ENCODE measurements around the gene GTPBP2. TPM values are rescaled to one million over a fixed set of nuclear protein-coding genes. Genes with fewer than 3 reads are reported as not detected.

Gene GTPBP2
- total and polyA plus RNA-seq, 2 of the 13 experiments (the other 11 are each of a cell fraction or from before 2014, with no cell fraction given), result 26.9 to 88.2 TPM

DNA sequence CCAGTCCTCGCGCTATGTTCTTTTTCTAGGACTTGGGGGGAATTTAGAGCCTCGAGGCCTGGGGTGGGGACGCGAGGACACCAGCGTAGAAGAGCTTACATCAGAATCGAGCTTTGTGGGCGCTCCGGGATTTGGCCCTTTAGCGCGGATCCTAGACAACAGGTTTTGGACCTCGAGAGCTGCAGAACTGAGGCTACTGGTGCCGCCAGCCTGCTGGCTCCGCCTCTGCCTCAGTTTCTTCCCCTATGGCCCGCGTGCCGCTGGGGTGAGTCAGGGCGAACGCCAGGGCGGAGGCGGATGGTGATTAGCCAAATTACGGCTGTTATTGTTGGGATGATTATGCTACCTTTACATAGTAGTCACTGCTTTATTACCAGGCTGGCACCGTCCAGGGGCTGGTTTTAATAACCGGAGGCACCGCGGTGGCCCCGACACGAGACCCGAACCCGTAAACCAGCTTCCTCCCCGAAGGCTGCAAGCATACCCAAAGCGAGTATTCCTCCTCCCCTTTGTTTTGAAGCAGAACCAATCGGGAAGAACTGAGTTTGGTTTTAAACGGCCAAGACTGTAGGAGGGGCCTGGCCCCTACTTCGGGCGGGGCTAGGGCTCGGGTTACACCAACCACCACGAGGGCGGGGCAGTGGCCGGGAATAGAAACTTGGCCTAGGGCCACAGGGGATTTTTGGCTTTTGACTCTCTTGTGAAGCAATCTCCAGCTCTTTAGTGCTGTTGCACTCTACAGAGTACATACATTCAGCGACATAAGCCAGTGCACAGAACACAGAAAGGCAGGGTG lies 639 bp upstream of the GTPBP2 start (continued):
- TF ChIP-seq ZBTB7A (CRISPR knock-in tag; IDR thresholded peaks at IDR 0.05) (0 out of 2 replicates have a peak, but pooled peaks have one; percentile 43), KLF9 (CRISPR knock-in tag; IDR thresholded peaks at IDR 0.05; ENCODE audit: low read depth) (peak; percentile 47; the same call in 1 of the 2 replicates), MTF2 (CRISPR knock-in tag; IDR thresholded peaks at IDR 0.05; ENCODE audit: borderline replicate concordance) (no peak), RFX3 (CRISPR knock-in tag; IDR thresholded peaks at IDR 0.05) (no peak; the same call in 1 of the 2 replicates), ELF3 (CRISPR knock-in tag; IDR thresholded peaks at IDR 0.05) (peak; percentile 52)
- TF ChIP-seq, protein P1, sequence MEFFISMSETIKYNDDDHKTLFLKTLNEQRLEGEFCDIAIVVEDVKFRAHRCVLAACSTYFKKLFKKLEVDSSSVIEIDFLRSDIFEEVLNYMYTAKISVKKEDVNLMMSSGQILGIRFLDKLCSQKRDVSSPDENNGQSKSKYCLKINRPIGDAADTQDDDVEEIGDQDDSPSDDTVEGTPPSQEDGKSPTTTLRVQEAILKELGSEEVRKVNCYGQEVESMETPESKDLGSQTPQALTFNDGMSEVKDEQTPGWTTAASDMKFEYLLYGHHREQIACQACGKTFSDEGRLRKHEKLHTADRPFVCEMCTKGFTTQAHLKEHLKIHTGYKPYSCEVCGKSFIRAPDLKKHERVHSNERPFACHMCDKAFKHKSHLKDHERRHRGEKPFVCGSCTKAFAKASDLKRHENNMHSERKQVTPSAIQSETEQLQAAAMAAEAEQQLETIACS (CRISPR knock-in tag; IDR thresholded peaks at IDR 0.05), result no peak; the same call in 1 of the 2 replicates

DNA sequence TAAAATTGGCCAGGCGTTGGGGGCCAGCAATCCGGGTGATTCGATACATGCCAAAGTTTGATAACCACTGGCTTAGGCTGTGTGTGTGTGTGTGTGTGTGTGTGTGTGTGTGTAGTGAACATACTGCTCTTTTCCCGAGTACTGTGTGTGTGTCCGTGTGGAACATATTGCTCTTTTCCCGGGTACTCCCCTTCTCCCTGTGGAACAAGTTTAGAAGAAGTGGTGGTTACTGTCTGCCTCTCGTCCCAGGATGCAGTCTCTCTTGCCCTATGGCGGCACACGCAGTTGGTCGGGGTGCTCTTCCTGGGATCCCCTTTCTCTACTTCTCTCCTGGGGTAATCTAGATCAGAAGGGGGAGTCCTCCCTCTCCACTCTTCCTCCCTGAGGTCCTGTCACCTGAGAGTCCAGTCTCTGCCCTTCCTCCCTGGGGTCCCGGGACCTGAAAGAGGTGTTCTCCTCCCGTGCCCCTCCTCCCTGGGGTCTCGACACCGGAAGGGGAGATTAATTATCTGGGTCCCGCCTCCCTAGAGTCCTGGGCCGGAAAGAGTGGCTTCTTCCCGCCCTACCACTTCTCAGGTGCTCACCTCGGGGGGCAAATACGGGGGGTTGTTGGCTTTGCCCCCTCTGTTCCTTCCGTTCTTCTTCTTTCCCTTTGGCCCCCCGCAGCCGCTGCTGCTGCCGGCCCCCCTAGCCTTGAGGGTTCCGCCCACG lies 516 bp downstream of the GTPBP2 start:
- Histone ChIP-seq H2AFZ (ENCODE audit: low read length) (no peak overlapping the region), H3K4me2 (ENCODE audit: low read depth, low read length) (peak overlapping the region; percentile 98), H3K9me3 (ENCODE audit: low read length) (no peaks in the 10 kb centered on the region), H3K4me3 (replicated peaks in 1 of 3; ENCODE audit: insufficient read depth in 1 of 3, low read depth in 2 of 3, low read length in 3 of 3) (peak overlapping the region; percentile 59 to 89 (median 85)), H4K20me1 (ENCODE audit: insufficient read depth, low read length) (no peaks in the 10 kb centered on the region), H3K79me2 (ENCODE audit: insufficient read depth, low read length) (peaks cover 17% of the 10 kb centered on the region), H3K27me3 (ENCODE audit: control insufficient read depth in 1 of 2, insufficient read depth in 2 of 2, low read length in 2 of 2) (no peaks in the 10 kb centered on the region; a peak in 1 of 5 replicates), H3K27ac (ENCODE audit: extremely low read length, insufficient read depth, low read length) (peak overlapping the region; percentile 79), H3K4me1 (ENCODE audit: insufficient read depth, low read length) (peaks cover 36% of the 10 kb centered on the region), H3K36me3 (replicated peaks in 1 of 2; ENCODE audit: control insufficient read depth in 1 of 2, insufficient read depth in 2 of 2, low read length in 2 of 2) (peaks cover 23 to 29% of the 10 kb centered on the region in 2 experiments), H3K9ac (ENCODE audit: insufficient read depth, low read depth, low read length) (peak overlapping the region; percentile 91)
- DNase-seq (ENCODE audit: low spot score) (peak; percentile 68), ATAC-seq (peak; percentile 10; the same call in 2 of the 3 replicates), FAIRE-seq (no peak)
- in situ Hi-C loops (cut with HindIII; ENCODE audit: extremely low pct_ligation_motif_present, low pct_unique_long_range_greater_than_20kb) (no loop called here), intact Hi-C loops (cut with micrococcal nuclease; ENCODE audit: unreplicated experiment) (loop anchor here (5.0 kb wide), 1 partner anchor 456 kb away; the partner anchor contains the start of gene SRF)
- ChIA-PET POLR2A (interaction anchor here (0.8 to 3.0 kb wide), 32 partner anchors 9 to 1065 kb away, joined by 3 to 55 read pairs (median 7); partner anchors contain the start of genes ABCC10, HSP90AB1, LRRC73 and MRPS18A), CTCF (ENCODE audit: low intra/inter-chr PET ratio, low total read pairs) (no interaction called here)
- TSS peak; percentile 66 for BruUV-seq (replicated peaks)
- 4% methylated on average over 25 of the region's 25 CpGs for WGBS (ENCODE audit: low lambda C conversion rate)
- peak; percentile 44; the same call in 1 of the 2 replicates for TF ChIP-seq ZBTB7B (CRISPR knock-in tag; IDR thresholded peaks at IDR 0.05)
- TF ChIP-seq, protein P2, sequence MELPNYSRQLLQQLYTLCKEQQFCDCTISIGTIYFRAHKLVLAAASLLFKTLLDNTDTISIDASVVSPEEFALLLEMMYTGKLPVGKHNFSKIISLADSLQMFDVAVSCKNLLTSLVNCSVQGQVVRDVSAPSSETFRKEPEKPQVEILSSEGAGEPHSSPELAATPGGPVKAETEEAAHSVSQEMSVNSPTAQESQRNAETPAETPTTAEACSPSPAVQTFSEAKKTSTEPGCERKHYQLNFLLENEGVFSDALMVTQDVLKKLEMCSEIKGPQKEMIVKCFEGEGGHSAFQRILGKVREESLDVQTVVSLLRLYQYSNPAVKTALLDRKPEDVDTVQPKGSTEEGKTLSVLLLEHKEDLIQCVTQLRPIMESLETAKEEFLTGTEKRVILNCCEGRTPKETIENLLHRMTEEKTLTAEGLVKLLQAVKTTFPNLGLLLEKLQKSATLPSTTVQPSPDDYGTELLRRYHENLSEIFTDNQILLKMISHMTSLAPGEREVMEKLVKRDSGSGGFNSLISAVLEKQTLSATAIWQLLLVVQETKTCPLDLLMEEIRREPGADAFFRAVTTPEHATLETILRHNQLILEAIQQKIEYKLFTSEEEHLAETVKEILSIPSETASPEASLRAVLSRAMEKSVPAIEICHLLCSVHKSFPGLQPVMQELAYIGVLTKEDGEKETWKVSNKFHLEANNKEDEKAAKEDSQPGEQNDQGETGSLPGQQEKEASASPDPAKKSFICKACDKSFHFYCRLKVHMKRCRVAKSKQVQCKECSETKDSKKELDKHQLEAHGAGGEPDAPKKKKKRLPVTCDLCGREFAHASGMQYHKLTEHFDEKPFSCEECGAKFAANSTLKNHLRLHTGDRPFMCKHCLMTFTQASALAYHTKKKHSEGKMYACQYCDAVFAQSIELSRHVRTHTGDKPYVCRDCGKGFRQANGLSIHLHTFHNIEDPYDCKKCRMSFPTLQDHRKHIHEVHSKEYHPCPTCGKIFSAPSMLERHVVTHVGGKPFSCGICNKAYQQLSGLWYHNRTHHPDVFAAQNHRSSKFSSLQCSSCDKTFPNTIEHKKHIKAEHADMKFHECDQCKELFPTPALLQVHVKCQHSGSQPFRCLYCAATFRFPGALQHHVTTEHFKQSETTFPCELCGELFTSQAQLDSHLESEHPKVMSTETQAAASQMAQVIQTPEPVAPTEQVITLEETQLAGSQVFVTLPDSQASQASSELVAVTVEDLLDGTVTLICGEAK (IDR thresholded peaks at IDR 0.05), result no peak
- TF ChIP-seq, protein P2 (CRISPR knock-in tag; IDR thresholded peaks at IDR 0.05), result 0 out of 2 replicates have a peak, but pooled peaks have one; percentile 19
